T-cell (primary cell): ENCODE data around the gene NEUROD2. TPM values are rescaled to one million over a fixed set of nuclear protein-coding genes. Genes with fewer than 3 reads are reported as not detected.

ENCODE experiments used
- ATAC-seq, 4 experiments: fragments of 200-7000 bp in 3 of 4; fragments of 150-1000 bp in 1 of 4; cut with Tn5 transposase; replicated peaks in 1 of 4; 1 replicate in 3 of 4; 2 replicates in 1 of 4; pipeline ENCODE4 v1.10.0; 2021; ENCODE audit warnings: moderate library complexity in 3 of 4, mild to moderate bottlenecking in 2 of 4, moderate number of reproducible peaks in 1 of 4
- CTCF ChIA-PET, 2 donors: fragments of 300-600 bp; sonication (Branson Sonifier 250); formaldehyde crosslinking; loops; one replicate each; lab custom pipeline; 2022; ENCODE audit warnings: antibody characterized with exemption in 2 of 2; lab: Charles Lee
- POLR2A ChIA-PET, 2 donors: fragments of 300-600 bp; sonication (Branson Sonifier 250); formaldehyde crosslinking; loops; one replicate each; lab custom pipeline; 2022; ENCODE audit warnings: antibody characterized with exemption in 2 of 2; lab: Charles Lee
- DNase-seq, 35 experiments: peaks; one replicate each; pipeline versions ENCODE4 v3.0.0 to v3.0.0-alpha.2; 2013 to 2023
- H3K27ac ChIP-seq: one replicate; pipeline ENCODE4 v1.5.1; 2013; ENCODE audit warnings: low read length
- H3K27me3 ChIP-seq, 2 experiments: replicated peaks in 1 of 2; 1 replicate in 1 of 2; 2 replicates in 1 of 2; pipeline versions ENCODE4 v1.6.1 to v1.7.0; 2013; ENCODE audit warnings: low read length in 1 of 2, mixed read lengths in 1 of 2; ENCODE audit not compliant: control insufficient read depth in 2 of 2, insufficient read depth in 2 of 2; ENCODE audit errors: extremely low read depth in 1 of 2
- H3K36me3 ChIP-seq, 2 donors: 1 replicate in 1 of 2; 2 replicates in 1 of 2; pipeline versions ENCODE4 v1.6.1 to v1.7.0; 2013; ENCODE audit warnings: low read length in 1 of 2; ENCODE audit not compliant: control insufficient read depth in 2 of 2, insufficient read depth in 1 of 2; ENCODE audit errors: extremely low read depth in 1 of 2
- H3K4me1 ChIP-seq, 2 experiments: 1 replicate in 1 of 2; 2 replicates in 1 of 2; pipeline versions ENCODE4 v1.6.1 to v1.7.0; 2013; ENCODE audit warnings: low read length in 2 of 2, mixed read lengths in 1 of 2; ENCODE audit not compliant: insufficient read depth in 2 of 2, control insufficient read depth in 1 of 2; ENCODE audit errors: extremely low read depth in 1 of 2
- H3K4me3 ChIP-seq, 2 donors: 1 replicate in 1 of 2; 2 replicates in 1 of 2; pipeline versions ENCODE4 v1.5.1 to v1.7.0; 2013; ENCODE audit warnings: mild to moderate bottlenecking in 2 of 2, low read length in 1 of 2, moderate library complexity in 1 of 2; ENCODE audit not compliant: control insufficient read depth in 1 of 2; ENCODE audit errors: extremely low read depth in 1 of 2
- H3K9me3 ChIP-seq: 2 replicates; pipeline ENCODE4 v1.7.0; 2013
- H3K27ac Mint-ChIP-seq, 2 donors: one replicate each; pipeline ENCODE4 v1.8.0; 2020 to 2021; ENCODE audit warnings: mild to moderate bottlenecking in 2 of 2, mixed read lengths in 2 of 2
- H3K27me3 Mint-ChIP-seq, 2 donors: one replicate each; pipeline ENCODE4 v1.8.0; 2021 to 2022; ENCODE audit warnings: mixed read lengths in 2 of 2
- H3K36me3 Mint-ChIP-seq: one replicate; pipeline ENCODE4 v1.8.0; 2021; ENCODE audit warnings: mixed read lengths
- H3K4me1 Mint-ChIP-seq, 3 donors: one replicate each; pipeline ENCODE4 v1.8.0; 2020 to 2022; ENCODE audit warnings: mixed read lengths in 3 of 3, mild to moderate bottlenecking in 1 of 3
- H3K4me3 Mint-ChIP-seq, 3 donors: one replicate each; pipeline ENCODE4 v1.8.0; 2020 to 2022; ENCODE audit warnings: mild to moderate bottlenecking in 3 of 3, mixed read lengths in 3 of 3, moderate library complexity in 3 of 3
- H3K9me3 Mint-ChIP-seq, 3 donors: one replicate each; pipeline ENCODE4 v1.8.0; 2020 to 2022; ENCODE audit warnings: mixed read lengths in 3 of 3
- WGBS: methylation state at CpG from one replicate; pipeline ENCODE4 v1.1.5; 2013; ENCODE audit warnings: missing lambda C conversion rate; ENCODE audit not compliant: insufficient coverage; 5-methylcytosine and 5-hydroxymethylcytosine counted together
- total RNA-seq, 35 experiments: library from RNA in 6 of 35; stranded (reverse) in 6 of 35; fragments of 120-200 nt in 1 of 35; gene quantifications; one replicate each; pipeline versions ENCODE4 v1.2.1 to v1.2.4 and lab custom pipeline; 2013 to 2026

Gene NEUROD2
- total RNA-seq, 5 donors from 2014 or later (not counting 1 experiment from before 2014, with no cell fraction given) = not detected

DNA sequence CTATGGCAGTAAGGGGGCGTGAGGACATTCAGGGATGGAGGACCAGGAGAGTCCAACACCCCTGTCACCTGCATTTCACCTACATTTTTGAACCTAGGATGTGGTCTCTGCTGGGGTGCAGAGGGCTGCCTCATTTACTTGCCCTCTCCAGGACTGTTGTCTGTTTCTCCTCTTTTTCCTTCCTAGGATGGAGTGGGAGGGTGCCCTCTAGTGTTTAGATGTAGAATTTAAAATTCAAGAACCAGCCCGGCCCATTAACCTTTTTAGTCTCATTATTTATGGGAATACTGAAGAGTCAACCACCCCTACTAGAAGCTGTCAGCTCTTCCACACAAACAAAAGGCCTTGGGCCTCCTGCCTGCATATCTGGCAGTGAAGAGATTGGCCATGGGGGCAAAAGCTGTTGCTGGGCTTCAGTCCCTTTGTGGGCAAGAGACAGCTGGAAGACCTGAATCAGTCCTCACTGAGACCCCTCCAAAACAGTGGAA is 26.7 kb upstream of the NEUROD2 start:
- H3K36me3 Mint-ChIP-seq = no peaks in the 10 kb centered on the region
- no peaks in the 10 kb centered on the region for H3K9me3 Mint-ChIP-seq
- no peak for ATAC-seq
- Histone ChIP-seq H3K4me1 (peaks cover 30 to 46% of the 10 kb centered on the region in 2 experiments), H3K27me3 (peaks cover 0 to 38% of the 10 kb centered on the region in 2 experiments), H3K9me3 (no peaks in the 10 kb centered on the region), H3K4me3 (no peak overlapping the region), H3K27ac (no peak overlapping the region), H3K36me3 (peaks cover 0 to 4% of the 10 kb centered on the region in 2 donors)
- peaks cover 39 to 55% (median 41%) of the 10 kb centered on the region in 3 donors for H3K4me1 Mint-ChIP-seq
- ChIA-PET CTCF (interaction anchor here (0.9 to 5.7 kb wide), 5 partner anchors 12 to 50 kb away, joined by 3 to 40 read pairs (median 4); no protein-coding TSS in a partner anchor), POLR2A (no interaction called here)
- peak overlapping the region in 1 of 2 donors; percentile 11 for H3K27ac Mint-ChIP-seq
- peaks cover 9 to 10% of the 10 kb centered on the region in 2 donors for H3K27me3 Mint-ChIP-seq
- DNase-seq = peak in 2 of 35 experiments; percentile 26 to 66
- WGBS = no CpG with 5 or more reads among the region's 2 CpGs
- no peak overlapping the region for H3K4me3 Mint-ChIP-seq

DNA sequence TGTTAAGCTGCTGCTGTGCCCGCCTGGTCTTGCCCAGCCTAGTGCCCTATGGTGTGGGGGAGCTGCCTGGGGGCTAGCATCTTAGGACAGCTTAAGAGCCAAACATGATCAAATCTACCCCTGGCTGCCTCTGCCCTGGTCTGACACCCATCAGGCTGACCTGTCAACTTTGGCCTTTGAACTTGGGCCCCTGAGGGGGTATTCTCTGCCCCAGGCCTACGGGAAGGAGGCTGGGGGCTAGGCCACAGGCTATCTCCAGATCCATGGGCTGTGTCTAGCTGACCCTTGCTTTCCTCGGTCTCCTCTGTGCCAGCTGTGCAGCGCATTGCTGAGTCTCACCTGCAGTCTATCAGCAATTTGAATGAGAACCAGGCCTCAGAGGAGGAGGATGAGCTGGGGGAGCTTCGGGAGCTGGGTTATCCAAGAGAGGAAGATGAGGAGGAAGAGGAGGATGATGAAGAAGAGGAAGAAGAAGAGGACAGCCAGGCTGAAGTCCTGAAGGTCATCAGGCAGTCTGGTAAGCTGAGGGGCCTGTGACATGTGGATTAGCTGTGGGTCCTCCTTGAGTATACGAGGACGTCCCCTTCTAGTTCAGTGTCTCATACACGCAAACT is 26.0 kb upstream of the NEUROD2 start:
- H3K27me3 ChIP-seq = peaks cover 0 to 46% of the 10 kb centered on the region in 2 experiments
- Mint-ChIP-seq H3K36me3 (no peaks in the 10 kb centered on the region), H3K27me3 (peaks cover 10 to 15% of the 10 kb centered on the region in 2 donors), H3K9me3 (no peaks in the 10 kb centered on the region), H3K27ac (no peak overlapping the region), H3K4me3 (no peak overlapping the region), H3K4me1 (peaks cover 32 to 47% (median 34%) of the 10 kb centered on the region in 3 donors)
- H3K36me3 ChIP-seq = peaks cover 0 to 4% of the 10 kb centered on the region in 2 donors
- H3K4me3 ChIP-seq = no peak overlapping the region
- ATAC-seq = no peak
- ChIA-PET CTCF (interaction anchor here (0.9 to 5.7 kb wide), 3 partner anchors 11 to 21 kb away, joined by 3 to 40 read pairs (median 4); no protein-coding TSS in a partner anchor), POLR2A (no interaction called here)
- H3K4me1 ChIP-seq = peaks cover 27 to 39% of the 10 kb centered on the region in 2 experiments
- H3K27ac ChIP-seq = no peak overlapping the region
- H3K9me3 ChIP-seq = no peaks in the 10 kb centered on the region
- WGBS = 70% methylated on average over 7 of the region's 8 CpGs
- no peak for DNase-seq

DNA sequence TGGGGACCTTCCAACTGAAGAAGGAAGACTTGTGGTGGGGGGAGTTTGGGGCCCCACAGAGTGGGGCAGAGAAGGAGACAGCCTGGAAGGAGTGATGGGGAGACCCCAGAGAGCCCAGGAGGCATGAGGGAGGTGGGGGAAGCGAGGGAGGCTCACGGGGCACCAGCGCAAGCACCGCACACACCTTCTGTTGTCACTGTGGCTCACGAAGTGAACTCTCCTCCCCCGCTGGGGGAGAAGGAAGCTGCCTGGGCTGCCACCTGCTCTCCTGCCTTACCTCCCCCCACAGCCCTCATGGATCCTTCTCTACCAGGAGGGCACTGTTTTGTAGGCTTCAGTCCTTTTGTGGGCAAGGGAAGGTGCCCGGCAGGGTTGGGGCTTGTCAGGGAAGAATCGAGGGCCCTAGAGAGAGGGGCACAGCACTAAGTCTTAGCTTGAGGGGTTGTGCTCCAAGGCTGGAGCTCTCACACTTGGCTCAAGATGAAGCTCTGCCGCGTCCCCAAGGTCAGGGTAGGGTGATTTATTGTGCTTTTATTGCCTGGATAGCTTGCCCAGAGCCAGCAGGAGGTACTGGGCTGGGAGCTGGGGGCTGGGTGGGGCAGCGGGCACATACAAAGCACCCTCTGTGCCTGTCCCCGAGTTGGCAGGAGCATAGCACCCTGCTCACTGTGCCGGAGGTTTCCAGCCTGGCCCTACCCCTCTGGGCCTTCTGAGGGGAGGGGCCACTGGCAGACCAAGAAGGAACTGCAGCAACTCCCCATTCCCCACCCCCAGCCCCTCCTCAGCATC is 24.6 kb upstream of the NEUROD2 start:
- H3K27ac Mint-ChIP-seq = no peak overlapping the region
- WGBS = 75% methylated on average over 7 of the region's 13 CpGs
- POLR2A ChIA-PET = no interaction called here

DNA sequence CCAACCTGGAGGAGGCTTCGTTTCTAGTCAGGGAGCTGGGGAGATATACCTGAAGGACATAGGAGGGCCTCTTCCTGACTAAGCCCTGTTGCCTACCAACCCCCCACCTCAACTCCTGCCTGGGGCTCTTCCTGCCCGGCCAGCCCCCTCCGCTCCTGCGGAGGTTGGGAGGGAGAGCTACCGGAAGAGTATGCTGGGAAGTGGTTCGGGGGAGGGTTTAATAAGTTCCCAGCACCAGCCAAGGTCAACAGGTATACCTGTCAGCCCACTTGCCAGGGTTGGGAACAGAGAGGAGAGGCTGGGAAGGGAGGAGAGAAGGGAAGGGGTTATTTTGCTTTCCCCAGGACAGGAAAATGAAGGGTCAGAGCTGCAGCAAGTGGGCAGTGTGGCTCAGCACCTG is 23.7 kb upstream of the NEUROD2 start:
- Mint-ChIP-seq H3K4me1 (peaks cover 21 to 30% (median 22%) of the 10 kb centered on the region in 3 donors), H3K27ac (peak overlapping the region in 1 of 2 donors; percentile 25), H3K9me3 (no peaks in the 10 kb centered on the region), H3K27me3 (peaks cover 23 to 28% of the 10 kb centered on the region in 2 donors), H3K36me3 (no peaks in the 10 kb centered on the region), H3K4me3 (no peak overlapping the region)
- ChIA-PET POLR2A (interaction anchor here (0.5 to 0.6 kb wide), 2 partner anchors 16 to 1287 kb away, joined by 3 read pairs; no protein-coding TSS in a partner anchor), CTCF (interaction anchor here (0.6 to 5.7 kb wide), 3 partner anchors 9 to 366 kb away, joined by 5 to 40 read pairs (median 5); no protein-coding TSS in a partner anchor)
- Histone ChIP-seq H3K27ac (no peak overlapping the region), H3K4me1 (peaks cover 17 to 33% of the 10 kb centered on the region in 2 experiments), H3K27me3 (peaks cover 0 to 68% of the 10 kb centered on the region in 2 experiments), H3K9me3 (no peaks in the 10 kb centered on the region), H3K4me3 (no peak overlapping the region), H3K36me3 (no peaks in the 10 kb centered on the region)
- ATAC-seq = no peak
- 59% methylated on average over 2 of the region's 6 CpGs for WGBS
- no peak for DNase-seq

More for the DNA sequence above, 24.6 kb upstream of the NEUROD2 start:
- Mint-ChIP-seq H3K4me3 (no peak overlapping the region), H3K36me3 (no peaks in the 10 kb centered on the region), H3K9me3 (no peaks in the 10 kb centered on the region), H3K27me3 (peaks cover 18 to 24% of the 10 kb centered on the region in 2 donors), H3K4me1 (peaks cover 21 to 34% (median 22%) of the 10 kb centered on the region in 3 donors)
- CTCF ChIA-PET = interaction anchor here in 1 of 2 donors (5.7 kb wide), 1 partner anchor 10 kb away, joined by 40 read pairs; no protein-coding TSS in a partner anchor
- ATAC-seq (no peak), DNase-seq (no peak)
- H3K4me1 ChIP-seq = peaks cover 17 to 30% of the 10 kb centered on the region in 2 experiments
- H3K27ac ChIP-seq = no peak overlapping the region
- H3K4me3 ChIP-seq = no peak overlapping the region
- no peaks in the 10 kb centered on the region for H3K9me3 ChIP-seq
- H3K36me3 ChIP-seq = no peaks in the 10 kb centered on the region
- H3K27me3 ChIP-seq = peaks cover 0 to 59% of the 10 kb centered on the region in 2 experiments

DNA sequence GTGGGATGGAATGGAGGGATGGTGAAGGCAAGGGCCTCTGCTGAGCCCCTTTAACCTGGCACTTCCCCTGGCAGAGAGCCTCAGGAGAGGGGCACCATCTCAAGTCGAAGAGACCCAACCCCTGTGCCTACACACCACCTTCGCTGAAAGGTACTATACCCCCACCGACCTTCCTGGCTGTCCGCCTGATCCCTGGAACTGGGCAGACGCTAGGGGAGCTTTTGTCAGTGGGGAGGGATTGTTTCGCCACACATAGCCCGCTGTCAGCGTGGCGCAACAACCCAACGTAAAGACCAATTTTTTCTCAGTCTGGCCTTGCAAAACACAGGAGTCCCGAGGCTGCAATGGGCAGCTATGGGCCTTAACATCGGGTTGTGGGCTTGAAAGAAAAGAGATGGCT is 22.2 kb upstream of the NEUROD2 start:
- no peaks in the 10 kb centered on the region for H3K9me3 ChIP-seq
- no peaks in the 10 kb centered on the region for H3K9me3 Mint-ChIP-seq
- whole genome bisulfite sequencing = 90% methylated on average over 7 of the region's 12 CpGs
- ChIA-PET CTCF (interaction anchor here (0.6 to 5.7 kb wide), 2 partner anchors 8 to 37 kb away, joined by 10 to 40 read pairs; no protein-coding TSS in a partner anchor), POLR2A (no interaction called here)
- H3K4me3 Mint-ChIP-seq = no peak overlapping the region
- H3K27me3 Mint-ChIP-seq = peaks cover 35 to 43% of the 10 kb centered on the region in 2 donors
- H3K27ac Mint-ChIP-seq = no peak overlapping the region
- H3K4me3 ChIP-seq = no peak overlapping the region
- DNase-seq (no peak), ATAC-seq (no peak)
- H3K4me1 ChIP-seq = peaks cover 18 to 27% of the 10 kb centered on the region in 2 experiments
- H3K27me3 ChIP-seq = peaks cover 0 to 83% of the 10 kb centered on the region in 2 experiments
- H3K36me3 Mint-ChIP-seq = no peaks in the 10 kb centered on the region
- H3K4me1 Mint-ChIP-seq = peaks cover 22 to 24% (median 22%) of the 10 kb centered on the region in 3 donors
- H3K27ac ChIP-seq = no peak overlapping the region
- H3K36me3 ChIP-seq = no peaks in the 10 kb centered on the region

DNA sequence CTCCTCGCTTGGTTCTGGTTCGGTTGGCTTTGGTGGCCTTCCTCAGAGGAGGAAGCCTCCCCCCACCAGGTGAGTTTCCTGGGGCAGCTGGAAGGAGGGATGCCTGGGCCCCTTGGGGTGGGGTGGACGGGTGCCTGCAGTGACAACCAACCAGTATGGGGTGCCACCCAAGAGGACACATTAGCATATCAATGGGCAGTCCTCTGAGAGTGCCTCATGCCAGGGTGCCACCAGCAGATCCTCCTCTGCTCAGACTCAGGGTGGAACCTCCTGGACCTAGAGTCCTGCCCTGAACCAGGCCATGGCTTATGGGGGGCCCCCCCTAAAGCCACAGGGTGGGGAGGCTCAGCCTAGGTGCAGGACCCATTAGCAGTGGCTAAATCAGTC is 21.8 kb upstream of the NEUROD2 start:
- Mint-ChIP-seq H3K9me3 (no peaks in the 10 kb centered on the region), H3K4me1 (peaks cover 19 to 22% (median 21%) of the 10 kb centered on the region in 3 donors), H3K27ac (no peak overlapping the region), H3K4me3 (no peak overlapping the region), H3K36me3 (no peaks in the 10 kb centered on the region), H3K27me3 (peaks cover 39 to 43% of the 10 kb centered on the region in 2 donors)
- POLR2A ChIA-PET = no interaction called here
- Histone ChIP-seq H3K4me1 (peaks cover 18 to 23% of the 10 kb centered on the region in 2 experiments), H3K36me3 (no peaks in the 10 kb centered on the region), H3K9me3 (no peaks in the 10 kb centered on the region), H3K27ac (no peak overlapping the region), H3K4me3 (no peak overlapping the region), H3K27me3 (peaks cover 0 to 87% of the 10 kb centered on the region in 2 experiments)
- 50% methylated on average over 1 of the region's 3 CpGs for WGBS
- ATAC-seq = no peak
- no peak for DNase-seq
- CTCF ChIA-PET = interaction anchor here in 1 of 2 donors (0.6 to 1.4 kb wide), 2 partner anchors 11 to 38 kb away, joined by 4 to 10 read pairs; no protein-coding TSS in a partner anchor
